GM18861 (cell line): ENCODE measurements around the gene OVOL2.
"Not testable (repeated sequence)": the region's sequence is repeated elsewhere in the genome, so short reads cannot be mapped to it uniquely, and the experiment has no call there.

Experiments
- ATAC-seq: cut with Tn5 transposase; IDR thresholded peaks from one replicate; pipeline ENCODE4 v1.9.1; 2021; ENCODE audit not compliant: unreplicated experiment

The OVOL2 gene

DNA sequence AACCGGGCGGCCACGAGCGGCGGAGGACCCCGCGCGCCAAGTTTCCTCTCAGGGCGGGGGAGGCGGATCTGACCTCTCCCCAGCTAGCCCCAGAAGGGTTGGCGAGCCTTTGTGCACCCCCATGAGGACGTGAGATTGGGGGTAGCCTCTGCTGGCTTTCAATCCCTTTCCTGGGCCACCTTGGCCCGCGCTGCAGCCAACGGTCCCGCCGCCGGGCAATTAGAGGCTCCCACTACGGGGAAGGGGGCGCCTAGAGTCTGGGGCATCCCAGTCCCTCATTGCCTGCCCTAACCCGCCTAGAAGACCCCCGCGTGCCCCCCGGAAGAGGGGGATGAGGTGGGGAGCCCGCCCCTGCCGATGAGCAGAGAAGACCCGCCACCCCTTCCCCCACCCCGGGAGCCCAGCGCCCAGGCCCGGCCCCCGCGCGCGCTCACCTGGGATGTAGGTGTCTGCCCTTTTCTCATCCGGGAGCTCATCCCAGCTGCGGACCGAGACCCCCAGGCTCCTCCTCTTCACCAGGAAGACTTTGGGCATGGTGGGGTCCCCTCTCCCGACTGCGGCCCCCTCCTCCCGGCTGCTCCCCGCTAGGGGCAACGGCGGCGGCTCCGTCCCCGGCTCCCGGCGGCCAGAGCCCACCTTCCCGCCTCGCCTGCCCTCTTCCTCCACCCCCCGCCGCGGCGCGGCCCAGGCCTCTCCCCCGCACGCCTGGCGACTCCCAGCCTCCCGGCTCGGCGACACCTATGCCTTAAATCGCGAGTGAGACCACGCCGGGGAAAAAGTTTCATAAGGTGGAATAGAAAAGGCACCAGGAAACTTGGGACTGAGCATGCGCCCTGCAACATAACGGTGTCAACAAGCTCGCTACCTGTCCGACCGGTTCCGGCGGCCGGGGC, at the start of gene OVOL2:
TSS of gene OVOL2 (minus strand) at position 816 of the 893 bp plus-strand sequence. CDS start at position 534, 282 bp downstream.
- no peak for ATAC-seq

DNA sequence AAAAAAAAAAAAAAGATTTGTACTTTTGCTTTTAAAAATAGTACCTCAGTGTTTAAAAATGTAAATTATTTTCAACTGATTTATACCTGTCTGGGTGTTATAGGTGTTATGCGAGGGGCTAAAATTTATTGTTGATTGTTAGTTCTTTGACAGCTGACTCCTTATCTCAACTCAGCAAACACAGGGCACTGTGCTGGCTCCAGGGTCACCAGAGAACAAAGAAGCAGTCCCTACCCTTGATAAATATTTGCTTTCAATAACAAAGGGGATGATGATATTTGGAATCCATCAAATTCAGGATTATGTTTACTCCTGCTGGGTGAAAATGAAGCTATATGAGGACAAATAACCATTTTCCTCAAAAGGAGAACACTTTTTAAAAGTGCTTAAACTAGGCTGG, 45.8 kb upstream of the OVOL2 start:
- no peak for ATAC-seq

DNA sequence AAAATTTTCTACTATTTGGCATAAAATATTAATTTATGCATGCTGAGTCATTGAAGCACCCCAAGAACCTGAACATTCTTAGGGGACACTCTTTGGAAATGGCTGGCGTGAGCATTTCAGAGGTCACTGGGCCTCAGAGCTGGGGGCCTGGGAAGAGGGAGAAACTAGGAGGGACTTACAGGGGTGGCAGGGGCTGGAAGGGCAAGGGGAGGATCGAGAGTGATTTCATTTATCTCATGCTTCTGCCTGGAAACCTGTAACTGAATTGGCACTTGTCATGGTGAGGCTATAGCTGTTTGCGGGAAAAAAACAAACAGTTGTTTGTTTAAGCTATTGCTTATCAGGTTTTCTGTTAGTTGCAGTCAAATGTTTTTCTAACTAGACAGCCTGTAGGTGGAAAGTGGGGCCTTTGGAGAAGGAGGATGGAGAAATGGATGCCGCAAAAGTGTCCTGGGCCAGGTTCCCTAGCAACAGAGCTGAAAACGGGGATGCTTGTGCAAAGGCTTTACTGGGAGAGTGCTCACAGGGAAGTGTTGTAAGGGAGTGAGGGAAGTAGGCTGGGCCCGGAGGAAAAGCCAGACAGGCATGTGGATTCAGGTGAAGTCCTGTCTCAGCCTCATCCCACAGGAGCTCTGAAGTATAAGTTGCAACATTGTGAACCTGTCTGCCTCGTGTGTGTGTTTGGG, 43.6 kb upstream of the OVOL2 start:
- ATAC-seq, result no peak

- not testable (repeated sequence) for ATAC-seq
These were observed 42.9 kb upstream of the OVOL2 start for GRCh38 chr20:18100569-18100968.

- no peak for ATAC-seq
These were observed 36.5 kb upstream of the OVOL2 start for GRCh38 chr20:18094191-18094590.

GRCh38 chr20:18093388-18093787, 35.7 kb upstream of the OVOL2 start:
- no peak for ATAC-seq

DNA sequence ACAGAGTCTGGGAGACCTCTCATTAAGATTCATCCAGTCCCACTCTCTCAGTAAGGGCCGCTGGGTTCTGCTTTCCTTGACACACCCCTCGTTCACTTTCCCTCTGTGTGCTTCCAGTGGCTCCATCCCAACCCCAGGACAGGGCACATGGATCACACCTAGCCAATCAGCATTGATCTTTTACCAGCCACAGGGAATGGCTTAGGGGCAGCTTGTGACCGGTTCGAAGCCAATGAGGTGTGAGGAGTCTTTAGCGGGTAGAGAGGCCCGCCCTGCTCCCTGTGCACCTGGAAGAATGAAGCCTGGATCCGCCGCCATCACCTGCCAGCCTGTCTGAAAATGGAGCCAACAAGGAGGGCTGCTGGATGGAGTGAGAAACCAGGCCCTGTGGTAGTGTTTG, 35.2 kb upstream of the OVOL2 start:
- ATAC-seq, result no peak

GRCh38 chr20:18091623-18092022, 33.9 kb upstream of the OVOL2 start:
- no peak for ATAC-seq

DNA sequence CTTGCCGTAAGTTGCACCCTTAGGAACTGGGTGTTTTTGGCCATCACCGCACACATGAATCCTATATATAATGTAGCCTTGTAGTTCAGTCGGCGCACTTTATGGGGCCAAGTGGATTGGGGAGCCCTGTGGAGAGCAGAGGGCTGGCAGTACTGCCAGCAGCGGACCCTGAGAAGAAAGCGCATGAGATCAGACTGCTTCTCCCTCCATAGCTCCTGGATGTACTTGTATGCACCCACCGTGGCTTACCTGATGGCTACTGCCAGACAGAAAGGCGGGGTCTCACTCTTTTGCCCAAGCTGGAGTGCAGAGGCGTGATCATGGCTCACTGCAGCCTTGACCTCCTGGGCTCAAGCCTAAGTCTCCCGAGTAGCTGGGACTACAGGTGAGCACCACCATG, 32.8 kb upstream of the OVOL2 start:
- ATAC-seq, result no peak

DNA sequence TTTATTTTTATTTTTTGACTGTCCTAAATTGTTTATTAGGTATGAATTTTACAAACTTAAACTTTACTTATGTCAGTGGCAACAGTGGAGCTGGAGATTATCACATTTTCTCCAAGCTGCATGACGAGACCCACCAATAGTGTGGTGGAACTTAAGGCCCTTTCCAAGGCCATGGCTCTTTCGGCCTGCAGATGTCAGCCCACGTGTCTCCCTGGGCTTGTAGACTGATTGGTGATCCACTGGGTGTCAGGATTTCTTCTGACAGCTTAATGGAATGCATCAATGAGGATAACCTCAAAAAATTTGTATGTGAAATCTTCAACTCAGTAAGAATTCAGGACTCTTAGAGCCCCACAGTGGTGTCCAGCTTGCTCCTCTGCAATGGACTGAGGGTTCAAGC, 32.3 kb upstream of the OVOL2 start:
- ATAC-seq, result no peak

DNA sequence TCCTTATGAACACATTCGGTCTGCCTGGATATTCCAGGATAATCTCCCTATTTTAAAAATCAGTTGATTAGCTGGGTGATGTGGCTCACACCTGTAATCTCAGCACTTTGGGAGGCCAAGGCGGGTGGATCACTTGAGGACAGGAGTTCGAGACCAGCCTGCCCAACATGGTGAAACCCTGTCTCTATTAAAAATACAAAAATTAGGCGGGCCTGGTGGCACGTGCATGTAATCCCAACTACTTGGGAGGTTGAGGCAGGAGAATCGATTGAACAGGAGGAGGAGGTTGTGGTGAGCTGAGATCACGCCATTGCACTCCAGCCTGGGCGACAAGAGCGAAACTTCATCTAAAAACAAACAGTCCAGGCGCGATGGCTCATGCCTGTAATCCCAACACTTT, 31.1 kb upstream of the OVOL2 start:
- ATAC-seq, result not testable (repeated sequence)

GRCh38 chr20:18088298-18088697, 30.6 kb upstream of the OVOL2 start:
- ATAC-seq, result not testable (repeated sequence)

GRCh38 chr20:18087054-18087453, 29.3 kb upstream of the OVOL2 start:
- no peak for ATAC-seq

DNA sequence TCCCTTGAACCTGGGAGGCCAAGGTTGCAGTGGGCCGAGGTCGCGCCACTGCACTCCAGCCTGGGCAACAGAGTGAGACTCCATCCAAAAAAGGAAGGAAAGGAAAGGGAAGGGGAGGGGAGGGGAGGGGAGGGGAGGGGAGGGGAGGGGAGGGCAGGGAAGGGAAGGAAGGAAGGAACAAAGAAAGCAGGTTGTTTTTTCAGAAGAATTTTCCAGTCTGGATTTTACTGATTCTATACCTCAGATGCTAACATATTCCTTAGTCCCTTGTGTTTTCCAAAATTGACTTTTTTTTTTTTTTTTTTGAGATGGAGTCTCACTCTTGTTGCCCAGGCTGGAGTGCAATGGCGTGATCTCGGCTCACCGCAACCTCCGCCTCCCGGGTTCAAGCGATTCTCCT, 23.1 kb upstream of the OVOL2 start:
- ATAC-seq, result not testable (repeated sequence)

DNA sequence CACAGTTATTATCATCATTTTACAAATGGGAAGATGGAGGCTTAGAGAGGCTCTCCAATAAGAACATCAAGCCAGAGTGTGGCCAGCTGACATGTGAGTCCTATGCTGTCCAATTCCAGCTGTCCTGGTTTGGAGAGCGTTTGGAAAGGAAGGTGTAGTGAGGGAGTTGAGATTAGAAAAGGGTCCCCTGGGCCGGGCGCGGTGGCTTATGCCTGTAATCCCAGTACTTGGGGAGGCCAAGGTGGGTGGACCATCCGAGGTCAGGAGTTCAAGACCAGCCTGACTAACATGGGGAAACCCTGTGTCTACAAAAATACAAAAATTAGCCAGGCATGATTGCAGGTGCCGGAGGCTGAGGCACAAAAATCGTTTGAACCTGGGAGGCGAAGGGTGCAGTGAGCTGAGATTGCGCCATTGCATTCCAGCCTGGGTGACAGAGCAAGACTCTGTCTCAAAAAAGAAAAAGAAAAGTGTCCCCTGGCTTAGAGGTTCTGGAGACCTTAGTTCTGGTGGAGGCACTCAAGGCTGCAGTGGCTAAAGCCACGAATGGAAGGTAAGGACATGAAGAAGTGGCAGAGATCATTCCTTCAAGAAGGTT, 22.1 kb upstream of the OVOL2 start:
- no peak for ATAC-seq

- no peak for ATAC-seq
These were observed 19.4 kb upstream of the OVOL2 start for GRCh38 chr20:18077157-18077556.

DNA sequence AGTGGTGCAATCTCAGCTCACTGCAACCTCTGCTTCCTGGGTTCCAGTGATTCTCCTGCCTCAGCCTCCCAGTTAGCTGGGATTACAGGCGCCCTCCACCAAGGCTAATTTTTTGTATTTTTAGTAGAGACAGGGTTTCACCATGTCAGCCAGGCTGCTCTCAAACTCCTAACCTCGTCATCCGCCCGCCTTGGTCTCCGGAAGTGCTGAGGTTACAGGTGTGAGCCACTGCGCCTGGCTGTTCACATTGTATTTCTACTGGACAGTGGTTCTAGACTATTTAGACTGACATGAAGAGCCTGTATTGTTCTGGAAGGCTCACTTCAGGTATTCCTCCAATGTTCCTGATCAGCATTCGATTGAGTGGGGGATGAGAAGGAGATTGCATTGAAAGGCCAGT, 14.8 kb upstream of the OVOL2 start:
- ATAC-seq, result no peak

DNA sequence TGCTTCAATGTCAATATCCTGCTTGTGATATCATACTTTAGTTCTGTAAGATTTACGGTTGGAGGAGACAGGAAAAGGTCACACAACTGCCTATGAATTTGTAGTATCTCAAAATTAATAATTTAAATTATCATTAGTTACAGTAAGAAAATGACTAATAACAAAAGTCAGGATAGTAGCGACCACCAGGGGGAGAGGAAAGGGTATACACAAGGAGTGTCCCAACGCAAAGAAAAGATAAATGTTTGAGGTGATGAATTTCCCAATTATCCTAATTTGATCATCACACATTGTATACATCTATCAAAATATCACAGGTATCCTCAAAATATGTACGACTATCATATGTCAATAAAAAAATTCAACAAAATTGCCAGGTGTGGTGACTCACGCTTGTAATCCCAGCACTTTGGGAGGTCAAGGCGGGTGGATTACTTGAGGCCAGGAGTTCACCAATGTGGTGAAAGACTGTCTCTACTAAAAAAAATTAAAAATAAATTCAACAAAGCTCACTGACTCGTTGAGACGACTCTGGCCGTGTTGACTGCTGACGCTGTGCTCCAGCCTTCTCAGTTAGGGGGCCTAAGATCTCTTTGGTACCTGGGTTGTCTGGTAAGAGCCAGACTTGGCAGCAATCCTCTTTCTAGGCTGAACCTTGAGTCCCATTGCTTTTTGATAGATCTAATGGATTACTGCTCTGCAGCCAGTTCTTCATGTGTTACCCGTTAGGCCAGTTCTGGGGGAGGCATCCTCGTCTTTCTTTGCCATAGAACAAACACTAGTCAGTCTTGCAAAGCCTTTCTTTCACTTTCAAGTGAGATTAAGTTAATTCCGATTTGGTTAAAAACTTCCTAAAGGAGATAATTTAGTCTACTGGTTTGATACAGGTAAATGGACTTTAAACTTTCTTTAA, 9.0 kb upstream of the OVOL2 start:
- ATAC-seq, result no peak

GRCh38 chr20:18063676-18064075, 6.0 kb upstream of the OVOL2 start:
- ATAC-seq, result no peak

DNA sequence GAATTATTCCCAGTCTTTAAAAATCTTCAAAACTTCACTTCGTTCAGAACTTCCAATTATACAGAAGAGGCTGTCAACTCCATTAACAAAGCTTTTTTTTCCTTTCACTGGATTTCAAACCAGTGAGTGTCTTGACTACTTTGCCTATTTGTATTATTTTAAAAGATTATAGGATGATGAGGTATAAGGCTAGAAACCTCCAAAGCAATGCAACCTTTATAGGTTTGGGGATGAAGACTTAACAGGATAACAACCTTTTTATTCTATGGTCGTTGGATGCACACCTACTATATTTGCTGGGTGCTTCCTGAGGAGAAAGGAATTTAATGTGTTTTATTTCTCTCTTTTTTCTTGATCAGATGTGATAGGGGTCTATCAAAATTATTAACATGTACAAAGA, 1.9 kb upstream of the OVOL2 start:
- no peak for ATAC-seq
